ENCODE data around the gene RAF1. TPM values are rescaled to one million over a fixed set of nuclear protein-coding genes. Genes with fewer than 3 reads are reported as not detected.

RAF1 gene
- total and polyA plus RNA-seq, 9 of the 15 experiments (the other 6 are each of a cell fraction or from before 2014, with no cell fraction given): 28.0 to 183 (median 85.6) TPM

DNA sequence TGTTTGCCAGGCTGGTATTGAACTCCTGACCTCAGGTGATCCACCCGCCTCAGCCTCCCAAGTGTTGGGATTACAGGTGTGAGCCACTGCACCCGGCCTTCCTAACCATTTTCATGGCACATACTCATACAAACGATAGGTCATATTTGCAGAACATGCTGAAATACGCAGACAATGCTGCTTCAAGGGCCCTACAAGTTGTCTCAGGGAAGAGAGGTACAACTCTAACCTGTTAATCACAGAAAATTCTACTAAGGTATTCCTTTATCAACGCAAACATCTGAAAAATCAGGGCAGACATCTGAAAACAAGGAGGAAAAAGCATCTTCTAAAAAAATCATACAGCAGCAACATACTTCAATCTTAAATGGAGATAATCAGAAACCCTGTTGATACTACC is 39.9 kb downstream of the RAF1 start (continued):
- TF ChIP-seq ZNF239 (CRISPR knock-in tag; IDR thresholded peaks at IDR 0.05) (no peak), CBX8 (IDR thresholded peaks at IDR 0.05; ENCODE audit: borderline replicate concordance, extremely low read depth, low read depth, low read length, poor library complexity, severe bottlenecking) (no peak), E2F3 (CRISPR knock-in tag; IDR thresholded peaks at IDR 0.05) (no peak), HNRNPUL1 (IDR thresholded peaks at IDR 0.05; ENCODE audit: low read length) (no peak), PPARD (CRISPR knock-in tag; IDR thresholded peaks at IDR 0.05) (no peak), ZNF140 (CRISPR knock-in tag; IDR thresholded peaks at IDR 0.05) (no peak), ZNF766 (CRISPR knock-in tag; conservative IDR thresholded peaks at IDR 0.05) (no peak), BHLHE40 (IDR thresholded peaks at IDR 0.05; ENCODE audit: low read length) (no peak), OTX1 (CRISPR knock-in tag; IDR thresholded peaks at IDR 0.05) (no peak)
- TF ChIP-seq, protein P1, sequence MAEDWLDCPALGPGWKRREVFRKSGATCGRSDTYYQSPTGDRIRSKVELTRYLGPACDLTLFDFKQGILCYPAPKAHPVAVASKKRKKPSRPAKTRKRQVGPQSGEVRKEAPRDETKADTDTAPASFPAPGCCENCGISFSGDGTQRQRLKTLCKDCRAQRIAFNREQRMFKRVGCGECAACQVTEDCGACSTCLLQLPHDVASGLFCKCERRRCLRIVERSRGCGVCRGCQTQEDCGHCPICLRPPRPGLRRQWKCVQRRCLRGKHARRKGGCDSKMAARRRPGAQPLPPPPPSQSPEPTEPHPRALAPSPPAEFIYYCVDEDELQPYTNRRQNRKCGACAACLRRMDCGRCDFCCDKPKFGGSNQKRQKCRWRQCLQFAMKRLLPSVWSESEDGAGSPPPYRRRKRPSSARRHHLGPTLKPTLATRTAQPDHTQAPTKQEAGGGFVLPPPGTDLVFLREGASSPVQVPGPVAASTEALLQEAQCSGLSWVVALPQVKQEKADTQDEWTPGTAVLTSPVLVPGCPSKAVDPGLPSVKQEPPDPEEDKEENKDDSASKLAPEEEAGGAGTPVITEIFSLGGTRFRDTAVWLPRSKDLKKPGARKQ (CRISPR knock-in tag; IDR thresholded peaks at IDR 0.05): no peak
- TF ChIP-seq, protein P2, sequence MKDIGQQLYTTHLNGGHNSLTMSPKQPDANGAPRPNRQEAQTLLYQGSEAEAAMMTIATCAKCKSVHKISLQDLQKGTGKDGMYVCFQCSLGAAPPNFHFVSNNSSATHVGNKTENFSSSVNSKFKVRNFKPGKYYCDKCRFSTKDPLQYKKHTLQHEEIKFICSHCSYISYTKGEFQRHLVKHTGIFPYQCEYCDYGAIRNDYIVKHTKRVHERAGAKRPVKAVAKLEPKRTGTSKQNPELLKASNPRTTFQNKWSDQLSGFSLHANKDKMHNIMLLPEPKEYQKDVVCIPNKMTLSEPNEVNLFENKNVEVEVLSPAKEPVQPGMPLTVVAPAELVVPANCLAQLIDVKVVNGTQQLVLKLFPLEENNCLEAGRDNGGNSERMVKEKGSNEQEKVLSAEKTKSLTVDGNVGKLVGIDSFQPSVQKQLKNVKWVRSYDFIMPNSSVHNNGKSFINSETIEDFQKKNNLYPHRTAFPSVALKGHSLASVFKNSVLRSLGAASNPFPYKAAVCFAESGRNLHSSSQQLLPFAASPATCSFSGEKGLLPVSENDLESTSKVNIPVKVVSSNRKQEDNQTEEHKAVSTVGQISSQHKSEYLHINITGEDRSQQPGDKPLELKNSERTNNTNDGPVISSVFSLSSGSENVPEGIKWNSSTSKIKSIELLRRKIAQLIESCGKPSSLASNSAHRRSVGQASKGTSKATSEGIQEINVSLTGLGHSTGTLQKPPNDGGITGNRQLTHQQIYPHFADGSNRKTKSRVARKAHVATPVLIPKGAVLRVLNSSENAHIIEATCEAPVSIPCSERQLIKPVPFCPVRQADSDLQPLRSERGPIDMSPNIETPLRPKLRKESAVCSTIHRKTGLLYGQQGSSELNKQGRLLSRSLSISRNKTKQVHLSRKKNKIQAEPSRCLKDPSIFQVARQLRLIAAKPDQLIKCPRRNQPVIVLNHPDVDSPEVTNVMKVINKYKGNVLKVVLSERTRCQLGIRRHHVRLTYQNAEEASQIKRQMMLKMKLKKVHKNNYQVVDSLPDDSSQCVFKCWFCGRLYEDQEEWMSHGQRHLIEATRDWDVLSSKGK (CRISPR knock-in tag; IDR thresholded peaks at IDR 0.05): no peak
- TF ChIP-seq, protein P3, sequence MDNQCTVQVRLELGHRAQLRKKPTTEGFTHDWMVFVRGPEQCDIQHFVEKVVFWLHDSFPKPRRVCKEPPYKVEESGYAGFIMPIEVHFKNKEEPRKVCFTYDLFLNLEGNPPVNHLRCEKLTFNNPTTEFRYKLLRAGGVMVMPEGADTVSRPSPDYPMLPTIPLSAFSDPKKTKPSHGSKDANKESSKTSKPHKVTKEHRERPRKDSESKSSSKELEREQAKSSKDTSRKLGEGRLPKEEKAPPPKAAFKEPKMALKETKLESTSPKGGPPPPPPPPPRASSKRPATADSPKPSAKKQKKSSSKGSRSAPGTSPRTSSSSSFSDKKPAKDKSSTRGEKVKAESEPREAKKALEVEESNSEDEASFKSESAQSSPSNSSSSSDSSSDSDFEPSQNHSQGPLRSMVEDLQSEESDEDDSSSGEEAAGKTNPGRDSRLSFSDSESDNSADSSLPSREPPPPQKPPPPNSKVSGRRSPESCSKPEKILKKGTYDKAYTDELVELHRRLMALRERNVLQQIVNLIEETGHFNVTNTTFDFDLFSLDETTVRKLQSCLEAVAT (IDR thresholded peaks at IDR 0.05): no peak

All from K562 (cell line).